GM19324 (cell line): ENCODE data around the gene RSPO3.
"Not testable (repeated sequence)": the region's sequence is repeated elsewhere in the genome, so short reads cannot be mapped to it uniquely, and the experiment has no call there.

ENCODE experiments used
- ATAC-seq: cut with Tn5 transposase; IDR thresholded peaks from one replicate; pipeline ENCODE4 v1.9.1; 2021; ENCODE audit warnings: mild to moderate bottlenecking, moderate library complexity; ENCODE audit not compliant: unreplicated experiment, low FRiP score

Gene RSPO3

GRCh38 chr6:127199470-127199869 is 81.0 kb downstream of the RSPO3 start:
- ATAC-seq: no peak

DNA sequence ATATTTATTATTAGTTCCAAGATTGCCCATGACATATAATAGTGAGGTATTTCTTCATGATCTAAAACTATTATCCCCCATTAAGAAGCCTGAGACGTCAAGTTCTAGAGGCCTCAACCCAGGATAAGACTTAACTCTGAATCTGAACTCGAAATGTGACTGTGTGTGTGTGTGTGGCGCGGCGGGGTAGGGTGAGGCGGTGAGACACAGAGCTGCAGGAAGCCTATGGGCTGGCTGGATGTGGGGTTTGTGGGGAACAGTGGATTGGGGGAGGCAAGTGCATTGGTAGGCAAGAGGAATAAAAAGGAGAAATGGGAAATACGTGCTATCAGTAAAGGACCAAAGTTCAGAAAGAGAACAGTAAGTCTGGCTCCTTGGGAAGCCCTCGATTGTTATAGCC is 81.6 kb downstream of the RSPO3 start:
- no peak for ATAC-seq

DNA sequence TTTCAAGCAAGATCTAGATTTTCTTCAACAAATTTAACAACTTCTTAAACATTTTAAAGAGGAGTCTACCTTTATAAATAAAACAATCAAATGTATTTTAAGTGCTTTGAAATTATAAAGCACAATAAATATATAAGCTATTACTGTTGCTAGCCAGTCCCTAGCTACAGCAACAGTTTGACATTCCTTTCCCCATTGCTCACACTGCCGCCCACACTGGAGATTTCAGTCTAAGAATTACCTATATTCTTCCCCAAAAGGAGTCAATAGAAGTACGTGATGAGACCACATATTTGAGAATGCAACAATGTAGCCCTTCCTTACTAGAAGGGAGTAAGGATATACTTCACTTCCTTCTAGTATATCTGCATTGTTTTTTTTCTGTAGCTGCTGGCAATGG is 82.8 kb downstream of the RSPO3 start:
- ATAC-seq: no peak

DNA sequence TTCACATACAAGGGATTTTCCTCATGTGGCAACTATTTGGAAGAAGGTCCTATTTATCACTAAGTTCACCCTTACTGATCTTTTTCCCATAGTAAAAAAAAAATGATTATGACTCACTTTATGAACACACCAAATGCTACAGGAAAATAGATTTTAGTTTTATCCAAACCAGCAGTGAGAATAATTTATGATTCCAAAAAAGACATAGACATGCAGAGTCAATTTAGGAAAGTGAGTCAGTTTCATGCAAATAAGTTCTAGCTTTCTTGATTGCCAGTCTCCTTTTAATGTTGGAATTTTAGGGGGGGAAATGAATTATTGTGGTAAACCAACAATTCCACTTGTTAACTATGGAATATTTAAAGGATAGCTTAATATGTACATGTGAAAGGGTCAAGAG is 84.2 kb downstream of the RSPO3 start:
- ATAC-seq: no peak

- no peak for ATAC-seq
These were observed 85.8 kb downstream of the RSPO3 start for GRCh38 chr6:127204281-127204680.

GRCh38 chr6:127205036-127205435 is 86.6 kb downstream of the RSPO3 start:
- ATAC-seq: no peak

DNA sequence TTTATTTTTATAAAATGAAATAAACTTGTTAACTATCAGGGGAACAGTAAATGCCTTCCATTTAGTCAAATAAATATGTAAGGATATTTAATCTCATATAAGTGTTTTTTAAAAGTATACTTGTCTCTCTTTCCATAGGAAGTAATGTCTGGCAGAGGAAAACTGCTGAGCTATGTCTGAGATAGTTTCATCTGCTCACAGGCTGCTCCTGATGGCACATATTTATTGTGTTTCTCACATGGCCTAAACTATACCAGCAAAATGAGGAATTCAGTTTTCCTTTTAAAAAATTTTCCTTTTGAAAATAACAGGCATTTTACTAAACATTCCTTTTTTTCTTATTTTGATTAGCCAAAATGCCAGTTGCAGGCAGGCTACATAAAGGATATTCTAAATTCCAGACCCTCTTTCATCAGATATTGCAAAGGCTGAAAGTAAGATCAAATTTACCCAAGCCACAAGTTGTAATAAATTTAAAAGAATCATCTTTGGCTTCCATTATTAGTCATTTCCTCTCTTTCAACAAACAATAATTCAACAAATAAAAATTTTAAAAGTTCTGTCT is 88.1 kb downstream of the RSPO3 start:
- no peak for ATAC-seq

- ATAC-seq: no peak
These were observed 89.2 kb downstream of the RSPO3 start for GRCh38 chr6:127207591-127208120.

DNA sequence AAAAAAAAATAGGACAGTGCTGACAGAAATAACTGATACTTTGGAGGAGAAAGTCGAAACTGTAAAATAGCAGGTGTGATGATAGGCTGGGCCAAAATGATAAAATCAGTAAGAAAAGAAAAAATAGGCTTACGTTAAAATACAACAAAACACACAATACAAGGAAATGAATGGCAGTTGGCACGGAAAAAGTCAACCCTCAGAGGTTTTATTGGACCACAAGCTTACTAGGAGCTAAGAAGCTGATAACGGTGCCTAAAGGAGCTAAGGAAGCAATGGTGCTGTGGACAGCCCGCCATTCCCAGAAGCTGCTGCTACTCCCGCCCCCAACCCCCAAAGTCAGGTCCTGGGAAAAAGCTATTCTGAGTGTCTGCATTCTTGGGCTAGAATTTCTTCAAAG is 92.3 kb downstream of the RSPO3 start:
- ATAC-seq: no peak

GRCh38 chr6:127212376-127212775 is 93.9 kb downstream of the RSPO3 start:
- ATAC-seq: no peak

- not testable (repeated sequence) for ATAC-seq
These were observed 95.6 kb downstream of the RSPO3 start for GRCh38 chr6:127214032-127214431.

GRCh38 chr6:127214531-127214930 is 96.1 kb downstream of the RSPO3 start:
- not testable (repeated sequence) for ATAC-seq

- no peak for ATAC-seq
These were observed 97.5 kb downstream of the RSPO3 start for GRCh38 chr6:127215931-127216330.

- no peak for ATAC-seq
These were observed 98.6 kb downstream of the RSPO3 start for GRCh38 chr6:127216810-127217789.

GRCh38 chr6:127219869-127220268 is 101.4 kb downstream of the RSPO3 start:
- no peak for ATAC-seq

DNA sequence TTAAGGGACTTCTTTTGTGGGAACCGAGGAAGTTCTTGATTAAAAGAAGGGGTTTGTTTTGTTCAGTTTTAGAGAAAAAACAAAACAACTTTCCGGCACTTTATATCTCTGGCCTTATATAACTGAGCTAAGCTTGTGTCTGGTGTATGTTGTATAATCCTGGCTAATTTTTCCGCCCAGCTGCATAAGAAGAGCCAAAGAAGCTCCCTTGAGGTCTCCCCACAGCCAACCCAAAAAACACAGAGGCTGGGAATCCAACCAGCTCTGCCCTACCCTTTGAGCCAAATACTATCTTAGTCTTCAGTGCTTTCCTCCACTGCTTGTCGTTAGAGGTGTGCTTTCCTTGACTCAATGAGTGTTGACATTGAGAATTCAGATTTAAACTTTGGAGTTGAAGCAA is 102.7 kb downstream of the RSPO3 start:
- ATAC-seq: no peak

GRCh38 chr6:127222418-127222817 is 103.9 kb downstream of the RSPO3 start:
- ATAC-seq: no peak

DNA sequence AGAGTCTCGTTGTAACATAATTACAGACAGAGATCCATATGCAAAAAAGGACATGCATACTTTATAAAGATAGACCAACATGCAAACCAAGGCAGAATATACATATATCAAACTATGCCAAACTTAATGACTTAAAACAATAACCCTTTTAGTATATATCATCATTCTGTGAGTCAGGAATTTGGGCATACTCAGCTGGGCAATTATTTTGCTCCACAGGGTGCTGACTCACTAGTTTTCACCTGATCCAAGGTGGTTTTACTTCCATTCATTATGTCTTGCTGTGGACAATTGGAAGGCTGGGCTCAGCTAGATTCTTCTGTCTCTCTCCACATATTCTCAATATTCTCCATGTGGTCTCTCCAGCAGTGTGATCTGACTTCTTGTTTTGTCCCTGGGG is 107.0 kb downstream of the RSPO3 start:
- no peak for ATAC-seq

DNA sequence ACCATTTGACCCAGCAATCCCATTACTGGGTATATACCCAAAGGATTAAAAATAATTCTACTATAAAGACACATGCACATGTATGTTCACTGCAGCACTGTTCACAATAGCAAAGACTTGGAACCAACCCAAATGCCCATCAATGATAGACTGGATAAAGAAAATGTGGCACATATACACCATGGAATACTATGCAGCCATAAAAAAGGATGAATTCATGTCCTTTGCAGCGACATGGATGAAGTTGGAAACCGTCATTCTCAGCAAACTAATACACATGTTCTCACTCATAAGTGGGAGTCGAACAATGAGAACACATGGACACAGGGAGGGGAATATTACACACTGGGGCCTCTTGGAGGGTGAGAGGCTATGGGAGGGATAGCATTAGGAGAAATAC is 115.3 kb downstream of the RSPO3 start:
- not testable (repeated sequence) for ATAC-seq

- no peak for ATAC-seq
These were observed 125.0 kb downstream of the RSPO3 start for GRCh38 chr6:127243501-127243900.
